ENCODE data around the gene ZNF644.

Gene ZNF644

GRCh38 chr1:90986953-90987352 lies 34.9 kb downstream of the ZNF644 start:
- Mint-ChIP-seq H3K4me3 (no peak overlapping the region), H3K27ac (no peak overlapping the region), H3K9me3 (peaks cover 34% of the 10 kb centered on the region), H3K4me1 (peaks cover 65% of the 10 kb centered on the region), H3K36me3 (ENCODE audit: low read depth) (peaks cover 62% of the 10 kb centered on the region), H3K27me3 (no peaks in the 10 kb centered on the region)
- DNase-seq (no peak), ATAC-seq (no peak)

- peaks cover 56% of the 10 kb centered on the region for H3K36me3 Mint-ChIP-seq (ENCODE audit: low read depth)
- ATAC-seq: no peak
- no peak overlapping the region for H3K4me3 Mint-ChIP-seq
- no peak for DNase-seq
- no peaks in the 10 kb centered on the region for H3K9me3 Mint-ChIP-seq
- no peaks in the 10 kb centered on the region for H3K27me3 Mint-ChIP-seq
- H3K4me1 Mint-ChIP-seq: peaks cover 36% of the 10 kb centered on the region
- no peak overlapping the region for H3K27ac Mint-ChIP-seq
Measured at GRCh38 chr1:90977522-90977921, 44.3 kb downstream of the ZNF644 start.

GRCh38 chr1:90973897-90974798 lies 47.7 kb downstream of the ZNF644 start:
- Mint-ChIP-seq H3K9me3 (no peaks in the 10 kb centered on the region), H3K36me3 (ENCODE audit: low read depth) (peaks cover 46% of the 10 kb centered on the region), H3K4me1 (peaks cover 36% of the 10 kb centered on the region), H3K27ac (peak overlapping the region; percentile 14), H3K27me3 (no peaks in the 10 kb centered on the region), H3K4me3 (no peak overlapping the region)
- ATAC-seq (peak; percentile 83), DNase-seq (no peak)

- H3K27me3 Mint-ChIP-seq: no peaks in the 10 kb centered on the region
- H3K4me3 Mint-ChIP-seq: no peak overlapping the region
- peaks cover 35% of the 10 kb centered on the region for H3K36me3 Mint-ChIP-seq (ENCODE audit: low read depth)
- ATAC-seq (no peak), DNase-seq (no peak)
- no peak overlapping the region for H3K27ac Mint-ChIP-seq
- H3K9me3 Mint-ChIP-seq: no peaks in the 10 kb centered on the region
- H3K4me1 Mint-ChIP-seq: peaks cover 31% of the 10 kb centered on the region
Measured at GRCh38 chr1:90970208-90970607, 51.6 kb downstream of the ZNF644 start.

GRCh38 chr1:90969241-90969640 lies 52.6 kb downstream of the ZNF644 start:
- Mint-ChIP-seq H3K9me3 (no peaks in the 10 kb centered on the region), H3K36me3 (ENCODE audit: low read depth) (peaks cover 30% of the 10 kb centered on the region), H3K27ac (no peak overlapping the region), H3K4me1 (peaks cover 23% of the 10 kb centered on the region), H3K4me3 (no peak overlapping the region), H3K27me3 (no peaks in the 10 kb centered on the region)
- DNase-seq (no peak), ATAC-seq (no peak)

- H3K27me3 Mint-ChIP-seq: no peaks in the 10 kb centered on the region
- H3K4me1 Mint-ChIP-seq: peaks cover 28% of the 10 kb centered on the region
- DNase-seq (no peak), ATAC-seq (no peak)
- no peaks in the 10 kb centered on the region for H3K9me3 Mint-ChIP-seq
- H3K27ac Mint-ChIP-seq: no peak overlapping the region
- H3K36me3 Mint-ChIP-seq (ENCODE audit: low read depth): peaks cover 12% of the 10 kb centered on the region
- no peak overlapping the region for H3K4me3 Mint-ChIP-seq
Measured at GRCh38 chr1:90964444-90965035, 57.3 kb downstream of the ZNF644 start.

GRCh38 chr1:90963651-90964050 lies 58.2 kb downstream of the ZNF644 start:
- Mint-ChIP-seq H3K27ac (no peak overlapping the region), H3K4me3 (no peak overlapping the region), H3K9me3 (no peaks in the 10 kb centered on the region), H3K4me1 (peaks cover 30% of the 10 kb centered on the region), H3K27me3 (no peaks in the 10 kb centered on the region), H3K36me3 (ENCODE audit: low read depth) (peaks cover 15% of the 10 kb centered on the region)
- ATAC-seq (no peak), DNase-seq (no peak)

- Mint-ChIP-seq H3K27ac (no peak overlapping the region), H3K9me3 (no peaks in the 10 kb centered on the region), H3K27me3 (no peaks in the 10 kb centered on the region), H3K4me1 (peaks cover 34% of the 10 kb centered on the region), H3K4me3 (no peak overlapping the region), H3K36me3 (ENCODE audit: low read depth) (peaks cover 19% of the 10 kb centered on the region)
- ATAC-seq: no peak
- no peak for DNase-seq
Measured at GRCh38 chr1:90963236-90963635, 58.6 kb downstream of the ZNF644 start.

- no peak overlapping the region for H3K4me3 Mint-ChIP-seq
- H3K27ac Mint-ChIP-seq: no peak overlapping the region
- ATAC-seq (no peak), DNase-seq (no peak)
- peaks cover 62% of the 10 kb centered on the region for H3K4me1 Mint-ChIP-seq
- H3K27me3 Mint-ChIP-seq: no peaks in the 10 kb centered on the region
- H3K36me3 Mint-ChIP-seq (ENCODE audit: low read depth): peaks cover 49% of the 10 kb centered on the region
- peaks cover 2% of the 10 kb centered on the region for H3K9me3 Mint-ChIP-seq
Measured at GRCh38 chr1:90959352-90960206, 62.3 kb downstream of the ZNF644 start.

GRCh38 chr1:90957497-90957896 lies 64.3 kb downstream of the ZNF644 start:
- H3K4me1 Mint-ChIP-seq: peaks cover 70% of the 10 kb centered on the region
- ATAC-seq (no peak), DNase-seq (no peak)
- peaks cover 3% of the 10 kb centered on the region for H3K9me3 Mint-ChIP-seq
- no peaks in the 10 kb centered on the region for H3K27me3 Mint-ChIP-seq
- H3K4me3 Mint-ChIP-seq: no peak overlapping the region
- peaks cover 62% of the 10 kb centered on the region for H3K36me3 Mint-ChIP-seq (ENCODE audit: low read depth)
- H3K27ac Mint-ChIP-seq: no peak overlapping the region

- Mint-ChIP-seq H3K36me3 (ENCODE audit: low read depth) (peaks cover 65% of the 10 kb centered on the region), H3K27me3 (no peaks in the 10 kb centered on the region), H3K9me3 (peaks cover 3% of the 10 kb centered on the region), H3K27ac (no peak overlapping the region), H3K4me3 (no peak overlapping the region), H3K4me1 (peaks cover 83% of the 10 kb centered on the region)
- ATAC-seq (no peak), DNase-seq (no peak)
Measured at GRCh38 chr1:90955769-90956168, 66.1 kb downstream of the ZNF644 start.

- peaks cover 46% of the 10 kb centered on the region for H3K36me3 Mint-ChIP-seq (ENCODE audit: low read depth)
- H3K9me3 Mint-ChIP-seq: peaks cover 3% of the 10 kb centered on the region
- H3K4me1 Mint-ChIP-seq: peaks cover 68% of the 10 kb centered on the region
- no peak for ATAC-seq
- no peak for DNase-seq
- H3K27ac Mint-ChIP-seq: no peak overlapping the region
- H3K27me3 Mint-ChIP-seq: no peaks in the 10 kb centered on the region
- no peak overlapping the region for H3K4me3 Mint-ChIP-seq
Measured at GRCh38 chr1:90952906-90953305, 68.9 kb downstream of the ZNF644 start.

- Mint-ChIP-seq H3K4me1 (peaks cover 59% of the 10 kb centered on the region), H3K27ac (peak overlapping the region; percentile 20), H3K27me3 (no peaks in the 10 kb centered on the region), H3K36me3 (ENCODE audit: low read depth) (peaks cover 32% of the 10 kb centered on the region), H3K4me3 (no peak overlapping the region), H3K9me3 (peaks cover 3% of the 10 kb centered on the region)
- ATAC-seq (no peak), DNase-seq (no peak)
Measured at GRCh38 chr1:90951009-90951408, 70.8 kb downstream of the ZNF644 start.

GRCh38 chr1:90948301-90948700 lies 73.5 kb downstream of the ZNF644 start:
- Mint-ChIP-seq H3K4me1 (peaks cover 37% of the 10 kb centered on the region), H3K27ac (no peak overlapping the region)

More at GRCh38 chr1:90948301-90948700, 73.5 kb downstream of the ZNF644 start:
- H3K36me3 Mint-ChIP-seq (ENCODE audit: low read depth): peaks cover 15% of the 10 kb centered on the region
- H3K4me3 Mint-ChIP-seq: no peak overlapping the region
- no peaks in the 10 kb centered on the region for H3K9me3 Mint-ChIP-seq
- DNase-seq (no peak), ATAC-seq (no peak)
- no peaks in the 10 kb centered on the region for H3K27me3 Mint-ChIP-seq
